GM20431 (cell line): ENCODE data around the gene HEY2.
"Not testable (repeated sequence)": the region's sequence is repeated elsewhere in the genome, so short reads cannot be mapped to it uniquely, and the experiment has no call there.

Source experiments
- in situ Hi-C: fragments of 300-500 bp; cut with MseI, MboI; formaldehyde crosslinking; loops from one replicate; pipeline ENCODE4 v1.15.0; 2020; ENCODE audit warnings: low sequenced_read_pairs; ENCODE audit not compliant: unreplicated experiment

HEY2 gene

DNA sequence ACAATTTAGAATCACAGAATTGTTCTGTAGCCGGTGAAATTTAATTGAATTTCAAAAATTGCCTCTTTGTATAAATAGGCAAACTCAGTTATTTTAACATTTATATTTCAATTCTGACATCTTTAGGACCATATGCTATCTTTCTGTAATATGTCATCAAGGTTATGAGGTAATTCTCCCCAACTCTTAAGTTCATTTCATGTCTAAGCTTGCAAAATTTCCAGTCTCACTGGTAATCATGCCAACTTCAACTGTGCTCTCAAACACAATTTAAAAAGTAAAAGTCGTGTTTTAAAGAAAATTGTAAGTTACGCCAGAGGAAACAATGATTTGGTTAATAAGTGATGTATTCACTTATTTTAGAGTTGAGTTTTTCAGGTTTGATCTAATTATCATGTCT is 42.7 kb downstream of the HEY2 start:
- in situ Hi-C loops: no loop called here

GRCh38 chr6:125792680-125793079 is 43.2 kb downstream of the HEY2 start:
- in situ Hi-C loops: no loop called here

GRCh38 chr6:125793280-125793679 is 43.8 kb downstream of the HEY2 start:
- in situ Hi-C loops: no loop called here

DNA sequence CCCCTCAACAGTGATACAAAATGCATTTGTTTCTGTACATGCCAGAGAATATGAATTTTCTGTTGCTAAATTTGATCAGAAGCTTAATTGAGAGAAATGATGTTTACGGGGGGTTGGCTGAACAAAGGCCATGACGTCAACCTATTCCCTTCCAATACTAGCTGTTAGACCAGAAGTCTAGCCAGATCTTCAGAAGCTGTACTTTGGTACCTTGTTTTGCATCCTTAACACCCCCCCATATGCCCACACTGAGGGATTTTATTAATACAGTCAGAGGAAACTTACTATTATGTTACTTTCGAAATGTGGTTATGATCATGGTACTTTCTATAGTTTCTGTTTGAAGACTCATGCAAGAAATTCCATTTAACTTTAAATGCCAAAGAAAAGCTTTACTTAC is 44.4 kb downstream of the HEY2 start:
- in situ Hi-C loops: no loop called here

DNA sequence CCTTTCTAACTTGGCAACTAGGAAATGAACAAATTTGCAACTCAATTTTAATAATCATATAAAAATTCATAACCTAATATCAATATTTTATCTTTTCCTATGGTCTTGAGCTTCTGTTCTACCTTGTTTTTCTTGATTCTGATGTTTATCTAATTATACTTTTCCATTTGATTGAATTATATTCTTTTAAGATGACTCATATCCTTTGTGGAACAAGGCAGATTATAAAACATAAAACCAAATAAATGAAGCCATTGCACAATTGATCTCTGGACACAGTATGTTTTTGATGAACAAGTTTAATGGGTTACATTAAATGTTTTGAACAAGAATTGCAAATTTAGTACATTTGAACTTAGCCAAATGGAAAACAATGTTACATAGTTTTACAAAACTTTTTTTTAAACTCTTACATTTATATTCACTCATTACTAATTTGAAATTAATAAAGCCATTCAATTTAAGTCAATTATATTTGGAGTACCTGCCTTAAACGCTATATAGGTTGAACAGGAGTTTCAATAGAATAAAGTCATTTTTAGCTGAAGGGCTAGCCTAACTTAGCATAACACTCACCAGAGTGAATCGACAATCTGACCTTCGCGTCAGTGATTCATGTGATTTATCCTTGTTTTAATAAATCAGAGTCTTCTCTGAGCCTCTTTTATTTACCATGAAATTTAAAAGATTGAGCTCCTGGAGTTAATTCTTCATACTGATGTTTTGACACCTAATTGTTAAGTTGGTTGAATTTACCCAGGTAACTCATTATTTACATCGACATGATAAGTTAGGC is 45.1 kb downstream of the HEY2 start:
- in situ Hi-C loops: no loop called here

- in situ Hi-C loops: no loop called here
Measured at GRCh38 chr6:125795301-125795700, 45.9 kb downstream of the HEY2 start.

DNA sequence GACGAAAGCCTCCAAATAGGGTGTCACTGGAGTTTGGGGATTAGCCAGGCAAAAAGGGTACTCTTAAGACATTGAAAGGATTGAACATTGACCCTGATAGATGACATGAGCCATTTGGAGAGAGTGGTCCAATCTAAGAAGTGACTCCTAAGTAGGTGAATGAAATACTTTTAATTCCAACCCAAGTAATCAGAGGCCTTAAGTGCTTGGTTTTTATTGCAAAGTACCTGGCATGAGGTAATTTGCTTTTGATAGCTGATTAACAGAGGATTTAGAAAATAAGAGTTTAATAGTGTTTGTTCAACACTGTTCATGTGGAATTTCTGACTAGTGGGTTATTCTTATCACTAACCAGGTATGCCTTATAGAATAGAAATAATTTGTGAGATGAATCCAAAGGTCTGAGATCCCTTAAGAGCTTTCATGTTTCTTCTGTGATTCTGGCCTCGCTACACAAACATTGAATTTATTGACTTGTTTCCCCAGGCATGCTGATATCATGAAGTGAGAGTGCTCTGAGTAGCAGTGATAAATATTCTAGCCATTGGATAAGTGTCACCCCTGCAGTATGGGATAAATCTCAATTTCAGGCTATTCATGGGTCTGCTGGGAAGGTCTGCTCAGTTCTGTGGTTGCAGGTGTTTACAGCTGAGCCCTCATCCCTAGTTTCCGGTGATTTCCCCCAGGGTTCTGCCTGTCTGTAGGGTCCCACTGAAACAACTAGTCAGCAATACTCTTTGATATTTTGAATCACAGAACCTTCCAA is 47.9 kb downstream of the HEY2 start:
- in situ Hi-C loops: no loop called here

DNA sequence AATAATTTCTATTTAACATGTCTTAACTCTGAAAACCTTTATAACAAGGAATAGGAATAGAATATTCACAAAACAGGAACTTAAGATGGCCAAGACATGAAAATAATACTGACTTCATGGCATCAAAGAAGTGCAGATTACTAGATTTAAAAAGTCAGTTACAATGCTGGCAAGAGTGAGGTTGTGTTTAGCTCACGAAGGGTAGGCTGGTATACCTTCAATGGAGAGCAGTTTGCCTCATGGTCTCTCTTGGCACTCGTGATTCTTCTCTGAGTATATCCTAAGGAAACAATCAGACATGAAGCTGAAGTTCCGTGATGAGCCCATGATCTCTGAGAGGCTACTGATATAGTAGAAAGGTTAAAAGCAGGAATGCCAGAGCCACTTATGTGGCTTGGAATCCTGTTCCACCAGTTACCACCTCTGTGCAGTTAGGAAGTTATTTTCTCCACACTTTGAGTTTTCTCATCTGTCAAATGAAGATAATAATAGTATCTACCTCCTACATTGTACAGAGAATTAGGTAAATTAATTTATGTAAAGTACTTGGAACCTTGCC is 48.5 kb downstream of the HEY2 start:
- in situ Hi-C loops: no loop called here

- in situ Hi-C loops: no loop called here
Measured at GRCh38 chr6:125798734-125799508, 49.5 kb downstream of the HEY2 start.

DNA sequence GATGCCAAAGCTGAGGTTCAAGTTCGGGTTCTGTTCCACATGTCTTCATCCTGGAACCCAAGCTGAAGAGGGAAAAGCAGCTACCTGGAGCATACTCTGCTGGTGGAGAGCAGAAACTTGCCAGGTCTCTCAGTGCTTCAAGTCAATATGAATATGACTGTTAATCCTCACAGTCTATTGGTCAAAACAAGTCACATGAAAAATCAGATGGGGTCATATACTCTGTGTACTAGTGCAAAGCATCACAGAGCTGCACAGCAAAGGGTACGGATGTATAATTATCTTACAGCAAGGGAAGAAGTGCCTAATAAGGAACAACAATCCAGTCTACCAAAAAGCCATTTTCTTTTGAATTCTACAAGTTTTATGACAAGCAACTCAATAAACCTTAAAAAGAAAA is 53.0 kb downstream of the HEY2 start:
- in situ Hi-C loops: no loop called here

DNA sequence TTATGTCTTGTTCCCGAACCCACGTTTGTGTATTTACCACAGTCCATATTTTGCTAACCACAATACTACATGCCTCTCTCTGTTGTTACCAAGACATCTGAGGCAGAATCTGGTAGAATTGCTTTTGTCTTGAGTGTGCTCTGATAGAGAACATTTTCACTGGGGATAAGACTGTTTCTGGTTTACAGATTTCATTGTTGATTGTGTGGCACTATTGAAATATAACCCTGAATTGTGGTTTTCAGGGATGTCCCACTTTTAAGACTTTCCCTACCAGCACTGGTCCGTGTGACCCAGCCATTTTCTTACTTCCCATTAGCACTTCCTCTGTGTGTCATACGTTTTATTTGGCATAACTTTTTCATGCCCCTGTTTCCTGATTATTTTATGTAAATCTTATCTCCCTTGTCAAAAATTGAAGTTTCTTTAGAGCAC is 53.5 kb downstream of the HEY2 start:
- in situ Hi-C loops: no loop called here

DNA sequence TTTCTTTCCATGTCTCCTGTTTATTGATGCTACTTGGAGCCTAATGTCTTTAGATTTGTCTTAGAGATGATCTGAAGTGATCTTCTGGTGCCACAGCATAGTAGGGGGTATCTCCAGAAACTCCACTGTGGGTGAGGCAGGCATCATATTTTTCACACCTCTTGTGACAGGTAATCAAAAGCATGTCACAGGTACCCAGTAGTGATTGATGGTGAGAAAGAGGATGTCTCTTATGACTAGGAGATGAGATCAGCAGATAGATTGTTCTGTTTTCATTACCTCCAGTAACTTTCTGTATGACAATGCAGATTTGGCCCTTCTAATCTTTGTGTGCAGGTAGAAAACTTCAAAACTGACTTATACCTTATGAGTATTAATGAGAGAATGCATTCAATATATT is 54.8 kb downstream of the HEY2 start:
- in situ Hi-C loops: no loop called here

DNA sequence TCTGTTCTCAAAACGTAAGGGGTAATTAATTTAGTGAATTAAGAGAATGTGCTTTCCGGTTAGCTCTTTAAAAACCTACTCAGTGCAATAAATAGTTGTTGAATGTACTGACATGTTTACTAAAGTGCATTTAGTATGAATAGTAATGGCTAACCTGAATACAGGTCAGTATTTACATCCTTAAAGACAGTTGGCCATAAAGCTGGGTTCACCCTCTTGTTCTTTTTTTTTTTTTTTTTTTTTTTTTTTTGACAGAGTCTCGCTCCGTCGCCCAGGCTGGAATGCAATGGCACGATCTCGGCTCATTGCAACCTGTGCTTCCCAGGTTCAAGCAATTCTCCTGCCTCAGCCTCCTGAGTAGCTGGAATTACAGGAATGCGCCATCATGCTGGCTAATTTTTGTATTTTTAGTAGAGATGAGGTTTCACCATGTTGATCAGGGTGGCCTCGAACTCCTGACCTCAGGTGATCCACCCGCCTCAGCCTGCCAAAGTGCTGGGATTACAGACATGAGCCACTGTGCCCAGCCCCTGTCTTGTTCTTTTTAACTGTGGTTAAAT is 55.5 kb downstream of the HEY2 start:
- in situ Hi-C loops: not testable (repeated sequence)

DNA sequence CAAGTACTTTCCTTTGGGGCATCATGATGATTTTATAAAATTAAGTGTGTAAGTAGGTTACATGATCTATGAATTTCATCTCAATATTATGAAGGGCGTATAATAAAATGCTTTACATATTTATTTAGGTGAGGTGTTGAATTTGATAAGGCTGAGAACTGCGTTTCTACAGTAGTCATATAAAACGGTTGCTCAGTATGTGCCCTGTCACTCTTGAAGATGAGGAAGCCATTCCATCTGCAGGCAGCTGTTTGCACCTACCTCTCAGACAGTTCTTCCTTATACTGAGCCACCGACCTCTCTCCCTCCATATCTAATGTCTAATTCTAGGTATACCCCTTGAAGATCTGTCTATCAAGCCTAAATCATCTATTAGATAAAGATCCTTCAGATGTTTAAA is 57.4 kb downstream of the HEY2 start:
- in situ Hi-C loops: no loop called here

GRCh38 chr6:125807293-125807692 is 57.9 kb downstream of the HEY2 start:
- in situ Hi-C loops: no loop called here

DNA sequence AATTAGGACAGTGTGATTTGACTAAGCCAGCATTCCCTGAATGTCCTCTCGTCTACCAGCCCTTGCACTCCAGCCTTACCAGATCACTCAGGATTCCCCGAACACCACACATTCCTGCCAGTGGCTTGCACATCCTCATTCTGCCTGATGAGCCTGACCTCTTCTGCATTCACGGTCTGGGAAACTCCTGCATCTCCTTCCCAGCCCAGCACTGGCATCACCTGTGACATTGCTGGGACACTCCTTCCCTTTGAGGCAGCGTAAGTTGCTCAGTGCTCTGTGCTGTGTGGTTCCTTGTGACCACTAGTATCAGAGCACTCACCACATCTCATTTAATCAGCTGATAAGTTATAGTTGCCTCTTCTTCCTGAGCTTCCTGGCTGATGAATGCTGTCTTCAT is 58.6 kb downstream of the HEY2 start:
- in situ Hi-C loops: no loop called here

- in situ Hi-C loops: no loop called here
Measured at GRCh38 chr6:125808591-125808990, 59.2 kb downstream of the HEY2 start.

DNA sequence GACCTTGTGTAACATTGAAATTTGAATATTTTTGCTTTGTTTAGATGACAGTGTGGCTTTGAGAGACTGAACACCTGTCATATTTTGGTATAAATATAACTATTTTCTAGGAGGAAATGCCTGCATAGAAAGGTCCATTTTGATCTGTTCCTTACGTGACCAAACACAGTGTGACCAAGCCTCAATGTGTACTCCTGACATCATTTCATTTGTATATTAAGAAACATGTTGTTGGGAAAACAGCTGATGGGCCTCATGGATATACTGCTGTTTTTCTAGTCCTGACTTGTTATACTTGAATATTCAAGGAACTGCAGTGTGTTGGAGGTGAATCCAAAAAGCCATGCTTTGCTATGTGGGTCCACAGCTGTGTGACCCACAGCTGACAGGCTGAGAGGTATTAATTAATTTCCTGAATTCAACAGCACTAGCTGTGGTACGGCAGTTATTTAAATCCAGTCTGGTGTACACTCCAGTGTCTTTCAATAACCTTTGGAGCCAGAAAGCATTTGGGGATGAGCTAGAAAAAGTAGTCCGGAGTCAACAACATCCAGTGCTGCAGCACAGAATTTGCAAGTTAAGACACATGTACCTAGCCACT is 60.2 kb downstream of the HEY2 start:
- in situ Hi-C loops: no loop called here

DNA sequence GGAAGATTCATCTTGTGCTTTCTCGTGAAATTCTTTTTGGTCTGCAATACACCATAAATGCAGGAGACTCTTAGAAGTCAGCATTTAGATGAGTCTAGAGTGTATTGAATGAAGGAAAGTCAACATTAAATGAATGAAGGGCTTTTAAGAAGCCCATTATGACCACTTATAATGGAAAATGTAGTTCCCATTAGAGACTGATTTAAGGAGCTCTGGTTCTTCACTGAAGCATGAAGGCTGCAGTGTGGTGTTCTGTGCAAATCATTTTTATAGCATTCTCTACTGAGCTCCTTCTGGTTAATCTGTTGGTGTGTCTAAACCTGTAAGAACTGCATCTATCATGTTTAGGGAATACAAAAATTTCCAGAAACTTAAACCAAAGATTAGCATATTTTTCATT is 61.0 kb downstream of the HEY2 start:
- in situ Hi-C loops: no loop called here
